Measurements from ENCODE around the gene FOXJ3. TPM values are rescaled to one million over a fixed set of nuclear protein-coding genes. Genes with fewer than 3 reads are reported as not detected.
A peak's percentile ranks its signal among the peaks of the same experiment; 100 is the strongest.

FOXJ3 gene
- total and polyA plus RNA-seq, 2 of the 13 experiments (the other 11 are each of a cell fraction or from before 2014, with no cell fraction given), result 16.6 to 48.5 TPM

DNA sequence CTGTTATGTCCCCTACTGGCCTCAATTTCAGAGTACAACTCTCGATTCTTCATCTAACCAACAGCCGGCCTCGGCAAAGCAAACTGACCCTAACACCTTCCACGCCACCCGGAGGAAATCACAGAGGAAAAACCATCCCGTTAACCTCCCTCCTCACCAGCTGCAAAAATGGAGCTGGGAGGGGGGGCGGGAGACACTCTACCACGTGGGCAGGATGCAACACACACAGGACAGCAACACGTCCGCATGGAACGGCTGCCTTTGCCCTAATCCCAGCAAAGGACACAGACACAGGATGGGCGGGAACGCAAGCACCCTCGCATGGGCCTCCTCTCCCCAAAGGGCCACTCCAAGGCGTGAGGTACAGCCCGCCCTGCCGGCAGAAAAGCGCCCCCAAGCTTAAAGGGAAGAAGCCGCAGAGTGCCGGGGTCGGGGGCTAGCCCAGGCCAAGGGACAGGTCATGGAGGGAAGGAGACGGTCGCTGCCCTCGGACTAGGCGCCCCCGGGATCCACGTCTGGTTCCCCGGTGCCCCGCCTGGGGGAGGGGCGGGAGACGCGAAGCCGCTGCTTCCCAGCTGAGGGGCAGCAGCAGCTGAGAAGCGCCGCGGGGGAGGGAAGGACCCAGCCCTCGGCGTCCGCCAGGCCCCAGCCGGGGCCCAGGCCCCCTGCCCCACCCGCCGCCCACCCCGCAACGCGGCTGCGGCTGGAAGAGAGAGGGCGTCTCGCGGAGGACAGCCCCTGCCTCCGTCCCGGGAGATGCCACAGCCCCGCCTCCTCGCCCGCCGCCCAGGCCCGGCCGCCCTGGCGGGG is 590 bp downstream of the FOXJ3 start (continued):
- TF ChIP-seq, protein P1, sequence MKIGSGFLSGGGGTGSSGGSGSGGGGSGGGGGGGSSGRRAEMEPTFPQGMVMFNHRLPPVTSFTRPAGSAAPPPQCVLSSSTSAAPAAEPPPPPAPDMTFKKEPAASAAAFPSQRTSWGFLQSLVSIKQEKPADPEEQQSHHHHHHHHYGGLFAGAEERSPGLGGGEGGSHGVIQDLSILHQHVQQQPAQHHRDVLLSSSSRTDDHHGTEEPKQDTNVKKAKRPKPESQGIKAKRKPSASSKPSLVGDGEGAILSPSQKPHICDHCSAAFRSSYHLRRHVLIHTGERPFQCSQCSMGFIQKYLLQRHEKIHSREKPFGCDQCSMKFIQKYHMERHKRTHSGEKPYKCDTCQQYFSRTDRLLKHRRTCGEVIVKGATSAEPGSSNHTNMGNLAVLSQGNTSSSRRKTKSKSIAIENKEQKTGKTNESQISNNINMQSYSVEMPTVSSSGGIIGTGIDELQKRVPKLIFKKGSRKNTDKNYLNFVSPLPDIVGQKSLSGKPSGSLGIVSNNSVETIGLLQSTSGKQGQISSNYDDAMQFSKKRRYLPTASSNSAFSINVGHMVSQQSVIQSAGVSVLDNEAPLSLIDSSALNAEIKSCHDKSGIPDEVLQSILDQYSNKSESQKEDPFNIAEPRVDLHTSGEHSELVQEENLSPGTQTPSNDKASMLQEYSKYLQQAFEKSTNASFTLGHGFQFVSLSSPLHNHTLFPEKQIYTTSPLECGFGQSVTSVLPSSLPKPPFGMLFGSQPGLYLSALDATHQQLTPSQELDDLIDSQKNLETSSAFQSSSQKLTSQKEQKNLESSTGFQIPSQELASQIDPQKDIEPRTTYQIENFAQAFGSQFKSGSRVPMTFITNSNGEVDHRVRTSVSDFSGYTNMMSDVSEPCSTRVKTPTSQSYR (CRISPR knock-in tag; IDR thresholded peaks at IDR 0.05; ENCODE audit: borderline replicate concordance), result peak; percentile 76
- TF ChIP-seq ZNF709 (CRISPR knock-in tag; IDR thresholded peaks at IDR 0.05) (peak; percentile 62; the same call in 1 of the 2 replicates), HOXA9 (CRISPR knock-in tag; IDR thresholded peaks at IDR 0.05; ENCODE audit: borderline replicate concordance) (peak; percentile 64; the same call in 1 of the 2 replicates), ZNF776 (CRISPR knock-in tag; IDR thresholded peaks at IDR 0.05) (peak; percentile 23; the same call in 1 of the 2 replicates), ERF (CRISPR knock-in tag; IDR thresholded peaks at IDR 0.05) (no peak; the same call in 1 of the 2 replicates), ZNF292 (CRISPR knock-in tag; IDR thresholded peaks at IDR 0.05; ENCODE audit: borderline replicate concordance, low read depth) (peak; percentile 21; the same call in 1 of the 2 replicates), PPARG (CRISPR knock-in tag; conservative IDR thresholded peaks at IDR 0.05) (peak; percentile 65), ZNF605 (CRISPR knock-in tag; IDR thresholded peaks at IDR 0.05) (peak; percentile 71; the same call in 1 of the 2 replicates), ZNF367 (CRISPR knock-in tag; IDR thresholded peaks at IDR 0.05; ENCODE audit: borderline replicate concordance) (no peak), ZNF570 (CRISPR knock-in tag; IDR thresholded peaks at IDR 0.05; ENCODE audit: borderline replicate concordance) (no peak), RXRB (CRISPR knock-in tag; IDR thresholded peaks at IDR 0.05; ENCODE audit: borderline replicate concordance) (peak; percentile 21; the same call in 1 of the 2 replicates), MXI1 (IDR thresholded peaks at IDR 0.05; ENCODE audit: borderline replicate concordance, low read depth, low read length) (peak; percentile 93), ZNF749 (CRISPR knock-in tag; IDR thresholded peaks at IDR 0.05; ENCODE audit: borderline replicate concordance) (peak; percentile 2; the same call in 1 of the 2 replicates), FOXK1 (CRISPR knock-in tag; IDR thresholded peaks at IDR 0.05; ENCODE audit: borderline replicate concordance, low read depth) (peak; percentile 44; the same call in 1 of the 2 replicates), ZNF790 (CRISPR knock-in tag; IDR thresholded peaks at IDR 0.05; ENCODE audit: borderline replicate concordance) (no peak), ZNF263 (CRISPR knock-in tag; IDR thresholded peaks at IDR 0.05) (no peak), MEF2D (CRISPR knock-in tag; IDR thresholded peaks at IDR 0.05) (peak; percentile 54; the same call in 1 of the 2 replicates), PITX1 (CRISPR knock-in tag; IDR thresholded peaks at IDR 0.05) (peak; percentile 71)
- TF ChIP-seq, protein P2, sequence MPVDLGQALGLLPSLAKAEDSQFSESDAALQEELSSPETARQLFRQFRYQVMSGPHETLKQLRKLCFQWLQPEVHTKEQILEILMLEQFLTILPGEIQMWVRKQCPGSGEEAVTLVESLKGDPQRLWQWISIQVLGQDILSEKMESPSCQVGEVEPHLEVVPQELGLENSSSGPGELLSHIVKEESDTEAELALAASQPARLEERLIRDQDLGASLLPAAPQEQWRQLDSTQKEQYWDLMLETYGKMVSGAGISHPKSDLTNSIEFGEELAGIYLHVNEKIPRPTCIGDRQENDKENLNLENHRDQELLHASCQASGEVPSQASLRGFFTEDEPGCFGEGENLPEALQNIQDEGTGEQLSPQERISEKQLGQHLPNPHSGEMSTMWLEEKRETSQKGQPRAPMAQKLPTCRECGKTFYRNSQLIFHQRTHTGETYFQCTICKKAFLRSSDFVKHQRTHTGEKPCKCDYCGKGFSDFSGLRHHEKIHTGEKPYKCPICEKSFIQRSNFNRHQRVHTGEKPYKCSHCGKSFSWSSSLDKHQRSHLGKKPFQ (CRISPR knock-in tag; IDR thresholded peaks at IDR 0.05; ENCODE audit: insufficient replicate concordance), result peak; percentile 23
- TF ChIP-seq, protein P3, sequence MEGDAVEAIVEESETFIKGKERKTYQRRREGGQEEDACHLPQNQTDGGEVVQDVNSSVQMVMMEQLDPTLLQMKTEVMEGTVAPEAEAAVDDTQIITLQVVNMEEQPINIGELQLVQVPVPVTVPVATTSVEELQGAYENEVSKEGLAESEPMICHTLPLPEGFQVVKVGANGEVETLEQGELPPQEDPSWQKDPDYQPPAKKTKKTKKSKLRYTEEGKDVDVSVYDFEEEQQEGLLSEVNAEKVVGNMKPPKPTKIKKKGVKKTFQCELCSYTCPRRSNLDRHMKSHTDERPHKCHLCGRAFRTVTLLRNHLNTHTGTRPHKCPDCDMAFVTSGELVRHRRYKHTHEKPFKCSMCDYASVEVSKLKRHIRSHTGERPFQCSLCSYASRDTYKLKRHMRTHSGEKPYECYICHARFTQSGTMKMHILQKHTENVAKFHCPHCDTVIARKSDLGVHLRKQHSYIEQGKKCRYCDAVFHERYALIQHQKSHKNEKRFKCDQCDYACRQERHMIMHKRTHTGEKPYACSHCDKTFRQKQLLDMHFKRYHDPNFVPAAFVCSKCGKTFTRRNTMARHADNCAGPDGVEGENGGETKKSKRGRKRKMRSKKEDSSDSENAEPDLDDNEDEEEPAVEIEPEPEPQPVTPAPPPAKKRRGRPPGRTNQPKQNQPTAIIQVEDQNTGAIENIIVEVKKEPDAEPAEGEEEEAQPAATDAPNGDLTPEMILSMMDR (CRISPR knock-in tag; IDR thresholded peaks at IDR 0.05), result peak; percentile 29; the same call in 1 of the 2 replicates
- TF ChIP-seq, protein P4, sequence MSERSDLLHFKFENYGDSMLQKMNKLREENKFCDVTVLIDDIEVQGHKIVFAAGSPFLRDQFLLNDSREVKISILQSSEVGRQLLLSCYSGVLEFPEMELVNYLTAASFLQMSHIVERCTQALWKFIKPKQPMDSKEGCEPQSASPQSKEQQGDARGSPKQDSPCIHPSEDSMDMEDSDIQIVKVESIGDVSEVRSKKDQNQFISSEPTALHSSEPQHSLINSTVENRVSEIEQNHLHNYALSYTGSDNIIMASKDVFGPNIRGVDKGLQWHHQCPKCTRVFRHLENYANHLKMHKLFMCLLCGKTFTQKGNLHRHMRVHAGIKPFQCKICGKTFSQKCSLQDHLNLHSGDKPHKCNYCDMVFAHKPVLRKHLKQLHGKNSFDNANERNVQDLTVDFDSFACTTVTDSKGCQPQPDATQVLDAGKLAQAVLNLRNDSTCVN (CRISPR knock-in tag; IDR thresholded peaks at IDR 0.05; ENCODE audit: borderline replicate concordance), result no peak
